PFSK-1 (cell line): ENCODE measurements around the gene UTP14C.

ENCODE experiments used
- FOXP2 ChIP-seq: optimal IDR thresholded peaks from 2 replicates; pipeline ENCODE3; 2011; ENCODE audit warnings: borderline replicate concordance, control low read depth, inconsistent platforms; ENCODE audit not compliant: insufficient read depth; ENCODE audit errors: extremely low read length, extremely low read depth
- POLR2AphosphoS5 ChIP-seq: IDR thresholded peaks from 2 replicates; pipeline ENCODE4 v1.6.1; 2012; ENCODE audit warnings: low read depth, mild to moderate bottlenecking, control low read depth, low read length, moderate library complexity
- SIN3A ChIP-seq: IDR thresholded peaks from 2 replicates; pipeline ENCODE4 v1.6.1; 2012; ENCODE audit warnings: mild to moderate bottlenecking, low read length, moderate library complexity, borderline replicate concordance; ENCODE audit not compliant: insufficient read depth
- TAF1 ChIP-seq: IDR thresholded peaks from 2 replicates; pipeline ENCODE4 v1.6.1; 2012; ENCODE audit warnings: low read length, control low read depth, borderline replicate concordance; ENCODE audit not compliant: insufficient read depth
- TF ChIP-seq, protein P1 (sequence below), 2 experiments: IDR thresholded peaks; 2 replicates each; pipeline versions ENCODE4 v1.6.1 to v1.8.0; 2011 to 2012; ENCODE audit warnings: low read depth in 2 of 2, low read length in 2 of 2, control low read depth in 1 of 2, inconsistent platforms in 1 of 2, mild to moderate bottlenecking in 1 of 2, moderate library complexity in 1 of 2; ENCODE audit not compliant: insufficient read depth in 1 of 2

UTP14C gene

DNA sequence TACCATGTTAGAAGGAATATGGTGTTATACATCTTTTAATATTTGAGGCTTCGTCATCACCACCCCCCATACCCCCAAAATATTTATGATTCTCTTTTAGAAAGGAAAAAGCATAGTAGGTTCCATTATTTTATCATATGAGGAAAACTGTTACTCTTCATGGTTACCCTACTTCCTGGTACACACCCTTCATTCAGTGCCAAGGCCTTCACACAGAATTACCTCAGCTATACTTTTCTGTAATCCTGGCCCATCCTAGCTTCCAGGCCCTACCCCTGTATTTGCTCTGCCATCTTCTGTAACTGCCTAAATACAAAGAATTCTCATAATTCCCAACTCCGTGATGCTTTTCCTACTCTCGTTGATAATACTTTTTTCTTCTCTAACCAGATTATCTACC lies 4.3 kb upstream of the UTP14C start:
- TF ChIP-seq SIN3A: no peak
- no peak for TF ChIP-seq FOXP2
- no peak for TF ChIP-seq POLR2AphosphoS5
- TF ChIP-seq, protein P1, sequence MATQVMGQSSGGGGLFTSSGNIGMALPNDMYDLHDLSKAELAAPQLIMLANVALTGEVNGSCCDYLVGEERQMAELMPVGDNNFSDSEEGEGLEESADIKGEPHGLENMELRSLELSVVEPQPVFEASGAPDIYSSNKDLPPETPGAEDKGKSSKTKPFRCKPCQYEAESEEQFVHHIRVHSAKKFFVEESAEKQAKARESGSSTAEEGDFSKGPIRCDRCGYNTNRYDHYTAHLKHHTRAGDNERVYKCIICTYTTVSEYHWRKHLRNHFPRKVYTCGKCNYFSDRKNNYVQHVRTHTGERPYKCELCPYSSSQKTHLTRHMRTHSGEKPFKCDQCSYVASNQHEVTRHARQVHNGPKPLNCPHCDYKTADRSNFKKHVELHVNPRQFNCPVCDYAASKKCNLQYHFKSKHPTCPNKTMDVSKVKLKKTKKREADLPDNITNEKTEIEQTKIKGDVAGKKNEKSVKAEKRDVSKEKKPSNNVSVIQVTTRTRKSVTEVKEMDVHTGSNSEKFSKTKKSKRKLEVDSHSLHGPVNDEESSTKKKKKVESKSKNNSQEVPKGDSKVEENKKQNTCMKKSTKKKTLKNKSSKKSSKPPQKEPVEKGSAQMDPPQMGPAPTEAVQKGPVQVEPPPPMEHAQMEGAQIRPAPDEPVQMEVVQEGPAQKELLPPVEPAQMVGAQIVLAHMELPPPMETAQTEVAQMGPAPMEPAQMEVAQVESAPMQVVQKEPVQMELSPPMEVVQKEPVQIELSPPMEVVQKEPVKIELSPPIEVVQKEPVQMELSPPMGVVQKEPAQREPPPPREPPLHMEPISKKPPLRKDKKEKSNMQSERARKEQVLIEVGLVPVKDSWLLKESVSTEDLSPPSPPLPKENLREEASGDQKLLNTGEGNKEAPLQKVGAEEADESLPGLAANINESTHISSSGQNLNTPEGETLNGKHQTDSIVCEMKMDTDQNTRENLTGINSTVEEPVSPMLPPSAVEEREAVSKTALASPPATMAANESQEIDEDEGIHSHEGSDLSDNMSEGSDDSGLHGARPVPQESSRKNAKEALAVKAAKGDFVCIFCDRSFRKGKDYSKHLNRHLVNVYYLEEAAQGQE (IDR thresholded peaks at IDR 0.05; ENCODE audit: insufficient read depth in 1 of 2, low read depth in 2 of 2, low read length in 2 of 2): no peak
- no peak for TF ChIP-seq TAF1

DNA sequence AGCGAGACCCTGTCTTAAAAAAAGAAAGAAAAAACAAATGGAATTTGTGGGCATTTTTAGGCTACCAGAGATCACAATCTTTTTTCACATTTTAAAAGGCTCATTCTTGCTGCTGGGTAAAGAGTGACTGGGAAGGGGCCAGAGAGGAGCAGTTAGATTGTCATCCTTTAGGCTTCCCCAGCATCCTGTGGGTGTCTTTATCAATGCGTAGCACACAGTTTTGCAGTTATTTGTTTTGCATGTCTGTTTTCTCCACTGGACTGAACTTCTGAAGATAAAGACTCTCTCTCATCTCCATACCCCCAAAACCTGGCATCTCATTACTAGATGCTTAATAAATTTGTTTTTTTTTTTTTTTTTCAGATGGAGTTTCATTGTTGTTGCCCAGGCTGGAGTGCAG lies 2.1 kb upstream of the UTP14C start:
- TF ChIP-seq POLR2AphosphoS5: no peak
- no peak for TF ChIP-seq SIN3A
- TF ChIP-seq FOXP2: no peak
- TF ChIP-seq TAF1: no peak
- TF ChIP-seq, protein P1 (IDR thresholded peaks at IDR 0.05; ENCODE audit: insufficient read depth in 1 of 2, low read depth in 2 of 2, low read length in 2 of 2): no peak

DNA sequence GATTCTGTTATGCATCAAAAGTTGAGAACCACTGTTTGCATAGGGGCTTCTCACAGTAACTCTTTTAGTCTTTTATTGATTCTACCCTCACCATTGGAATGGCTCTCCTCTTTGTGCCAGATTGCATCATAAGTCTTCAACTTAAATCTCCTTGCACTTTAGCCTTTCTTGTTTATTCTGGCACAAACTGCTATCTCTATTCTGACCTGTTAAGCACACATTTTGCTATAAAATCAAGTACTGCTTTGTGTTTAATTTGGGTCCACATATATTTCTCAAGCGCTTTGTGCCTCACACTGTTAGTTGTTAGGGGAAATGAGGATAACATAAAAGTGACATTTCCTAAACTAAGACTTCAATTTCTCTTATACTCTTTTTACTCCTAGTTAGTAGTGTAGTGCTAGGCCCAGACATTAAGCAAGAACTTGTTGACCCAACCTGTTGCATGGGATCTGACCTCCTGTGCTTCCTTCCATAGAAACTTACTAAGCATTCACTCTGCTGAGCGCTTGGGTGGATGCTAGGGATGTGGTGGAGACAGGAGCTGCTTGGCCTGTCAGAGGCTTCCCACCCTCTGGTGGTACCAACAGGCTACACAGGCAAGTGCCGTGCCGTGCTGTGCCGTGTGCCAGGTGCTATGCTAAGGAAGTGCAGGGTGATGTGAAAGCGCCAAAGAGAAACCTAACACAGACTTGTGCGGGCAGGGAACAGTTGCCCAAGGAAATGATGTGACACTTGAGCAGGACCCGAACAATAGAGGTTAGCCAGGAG lies 1.2 kb downstream of the UTP14C start:
- no peak for TF ChIP-seq POLR2AphosphoS5
- TF ChIP-seq, protein P1 (IDR thresholded peaks at IDR 0.05; ENCODE audit: insufficient read depth in 1 of 2, low read depth in 2 of 2, low read length in 2 of 2): no peak
- no peak for TF ChIP-seq SIN3A
- TF ChIP-seq FOXP2: no peak
- no peak for TF ChIP-seq TAF1

DNA sequence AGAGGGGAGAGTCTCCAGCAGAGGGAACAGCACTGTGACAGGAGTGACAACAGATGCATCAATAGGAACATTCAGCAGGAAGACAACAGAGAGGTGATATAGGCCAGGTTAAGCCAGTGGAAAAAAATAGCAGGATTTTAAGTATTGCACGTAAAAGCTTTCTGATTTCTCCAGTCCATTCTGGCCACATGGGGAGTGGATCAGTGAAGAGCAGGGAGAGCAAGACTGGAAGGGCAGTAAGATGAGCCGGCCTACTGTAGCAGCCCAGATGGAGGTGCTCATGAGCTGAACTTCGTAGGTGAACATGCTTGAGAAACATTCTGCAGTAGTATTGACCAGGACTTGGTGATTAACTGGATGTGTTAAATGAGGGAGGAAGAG lies 1.7 kb downstream of the UTP14C start:
- TF ChIP-seq TAF1 (no peak), POLR2AphosphoS5 (no peak), SIN3A (no peak), FOXP2 (no peak)
- TF ChIP-seq, protein P1 (IDR thresholded peaks at IDR 0.05; ENCODE audit: insufficient read depth in 1 of 2, low read depth in 2 of 2, low read length in 2 of 2): no peak

DNA sequence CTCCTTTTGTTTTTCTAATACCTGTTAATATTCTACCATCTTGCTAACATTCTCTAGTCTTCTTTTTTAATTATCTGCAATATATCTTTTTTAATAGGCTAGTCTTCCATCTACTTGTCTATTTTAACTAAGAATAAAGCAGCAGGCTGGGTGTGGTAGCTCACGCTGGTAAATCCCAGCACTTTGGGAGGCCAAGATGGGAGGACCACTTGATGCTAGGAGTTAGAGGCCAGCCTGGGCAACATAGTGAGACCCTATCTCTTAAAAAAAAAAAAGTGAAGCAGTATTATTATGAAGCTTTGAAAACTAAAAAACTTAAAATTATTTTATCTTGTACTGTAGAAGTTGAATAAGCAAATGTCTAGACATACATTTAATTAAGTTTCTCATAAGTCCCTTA lies 3.3 kb downstream of the UTP14C start:
- no peak for TF ChIP-seq POLR2AphosphoS5
- no peak for TF ChIP-seq FOXP2
- TF ChIP-seq, protein P1 (IDR thresholded peaks at IDR 0.05; ENCODE audit: insufficient read depth in 1 of 2, low read depth in 2 of 2, low read length in 2 of 2): no peak
- TF ChIP-seq SIN3A: no peak
- TF ChIP-seq TAF1: no peak
